Calu3 (cell line): ENCODE measurements around the gene CBFB. TPM values are rescaled to one million over a fixed set of nuclear protein-coding genes. Genes with fewer than 3 reads are reported as not detected.
"Not testable (repeated sequence)": the region's sequence is repeated elsewhere in the genome, so short reads cannot be mapped to it uniquely, and the experiment has no call there.

Experiments used
- BruUV-seq: library from RNA; stranded (reverse); fragments of 400-500 nt; replicated peaks from 2 replicates; lab custom pipeline; 2021; lab: Mats Ljungman, UMichigan
- CTCF ChIA-PET: fragments of 300-600 bp; sonication (Branson Sonifier 250); formaldehyde crosslinking; loops from one replicate; lab custom pipeline; 2022; ENCODE audit warnings: antibody characterized with exemption; lab: Charles Lee
- DNase-seq: peaks from one replicate; pipeline ENCODE4 v3.0.0; 2022
- H3K27ac Mint-ChIP-seq: one replicate; pipeline ENCODE4 v1.8.0; 2022; ENCODE audit warnings: mixed read lengths; ENCODE audit not compliant: unreplicated experiment
- H3K27me3 Mint-ChIP-seq: one replicate; pipeline ENCODE4 v1.8.0; 2022; ENCODE audit warnings: mixed read lengths; ENCODE audit not compliant: unreplicated experiment
- H3K36me3 Mint-ChIP-seq: one replicate; pipeline ENCODE4 v1.8.0; 2022; ENCODE audit warnings: mild to moderate bottlenecking, moderate library complexity, mixed read lengths; ENCODE audit not compliant: insufficient read depth, unreplicated experiment
- H3K4me1 Mint-ChIP-seq: one replicate; pipeline ENCODE4 v1.8.0; 2022; ENCODE audit warnings: mild to moderate bottlenecking, low read depth, mixed read lengths; ENCODE audit not compliant: unreplicated experiment
- H3K4me3 Mint-ChIP-seq: one replicate; pipeline ENCODE4 v1.8.0; 2022; ENCODE audit warnings: mild to moderate bottlenecking, low read depth, moderate library complexity, mixed read lengths; ENCODE audit not compliant: unreplicated experiment
- H3K9me3 Mint-ChIP-seq: one replicate; pipeline ENCODE4 v1.8.0; 2022; ENCODE audit warnings: low read depth, mixed read lengths; ENCODE audit not compliant: unreplicated experiment
- intact Hi-C: fragments of 100-400 bp; cut with micrococcal nuclease; formaldehyde crosslinking; loops from one replicate; pipeline ENCODE4 v1.10.0; 2022; ENCODE audit not compliant: unreplicated experiment
- total RNA-seq: library from RNA; stranded (reverse); gene quantifications from 2 replicates; pipeline ENCODE4 v1.2.3, GENCODE V29; 2022
- TF ChIP-seq, protein P1 (sequence below): fragments of 200-600 bp; IDR thresholded peaks from one replicate; pipeline ENCODE4 v1.8.0; 2022; ENCODE audit warnings: antibody characterized with exemption; ENCODE audit not compliant: unreplicated experiment

The CBFB gene
- total RNA-seq, 1 experiment from 2014 or later, result 116 TPM

DNA sequence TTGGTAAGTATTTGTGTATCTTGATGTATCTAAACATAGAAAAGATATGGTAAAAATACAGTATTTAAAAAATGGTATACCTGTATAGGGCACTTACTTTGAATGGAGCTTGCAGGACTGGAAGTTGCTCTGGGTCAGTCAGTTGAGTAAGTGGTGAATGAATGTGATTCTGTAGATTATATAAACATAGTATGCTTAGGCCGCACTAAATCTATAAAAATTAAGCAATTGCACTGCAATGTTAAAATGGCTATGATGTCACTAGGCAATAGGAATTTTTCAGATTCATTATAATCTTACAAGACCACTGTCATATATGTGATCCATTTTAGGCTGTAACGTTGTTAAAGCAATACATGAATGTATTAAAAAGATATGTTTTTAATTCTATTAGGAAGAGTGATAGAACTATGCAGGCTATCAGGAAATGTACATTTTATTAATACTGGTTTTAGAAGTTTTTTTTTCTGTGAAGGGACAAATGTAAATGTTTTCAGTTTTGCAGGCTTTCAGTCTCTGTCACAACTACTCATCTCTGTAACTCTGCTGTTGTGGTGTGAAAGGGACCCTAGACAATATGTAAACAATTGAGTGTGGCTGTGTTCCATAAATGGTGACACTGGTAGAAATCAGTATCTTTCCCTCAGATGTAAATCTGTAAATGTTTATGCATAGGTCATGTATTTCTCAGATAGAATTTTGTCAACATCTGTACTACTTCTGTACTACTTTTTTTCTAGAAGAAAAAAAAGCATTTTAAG is 10.5 kb downstream of the CBFB start:
- peaks cover 31% of the 10 kb centered on the region for H3K4me1 Mint-ChIP-seq
- BruUV-seq, result no TSS peak
- no peak for DNase-seq
- no peak overlapping the region for H3K4me3 Mint-ChIP-seq
- intact Hi-C loops, result no loop called here
- CTCF ChIA-PET, result no interaction called here
- H3K27me3 Mint-ChIP-seq, result no peaks in the 10 kb centered on the region
- no peak overlapping the region for H3K27ac Mint-ChIP-seq
- no peaks in the 10 kb centered on the region for H3K9me3 Mint-ChIP-seq
- H3K36me3 Mint-ChIP-seq, result peaks cover 37% of the 10 kb centered on the region
- TF ChIP-seq, protein P1, sequence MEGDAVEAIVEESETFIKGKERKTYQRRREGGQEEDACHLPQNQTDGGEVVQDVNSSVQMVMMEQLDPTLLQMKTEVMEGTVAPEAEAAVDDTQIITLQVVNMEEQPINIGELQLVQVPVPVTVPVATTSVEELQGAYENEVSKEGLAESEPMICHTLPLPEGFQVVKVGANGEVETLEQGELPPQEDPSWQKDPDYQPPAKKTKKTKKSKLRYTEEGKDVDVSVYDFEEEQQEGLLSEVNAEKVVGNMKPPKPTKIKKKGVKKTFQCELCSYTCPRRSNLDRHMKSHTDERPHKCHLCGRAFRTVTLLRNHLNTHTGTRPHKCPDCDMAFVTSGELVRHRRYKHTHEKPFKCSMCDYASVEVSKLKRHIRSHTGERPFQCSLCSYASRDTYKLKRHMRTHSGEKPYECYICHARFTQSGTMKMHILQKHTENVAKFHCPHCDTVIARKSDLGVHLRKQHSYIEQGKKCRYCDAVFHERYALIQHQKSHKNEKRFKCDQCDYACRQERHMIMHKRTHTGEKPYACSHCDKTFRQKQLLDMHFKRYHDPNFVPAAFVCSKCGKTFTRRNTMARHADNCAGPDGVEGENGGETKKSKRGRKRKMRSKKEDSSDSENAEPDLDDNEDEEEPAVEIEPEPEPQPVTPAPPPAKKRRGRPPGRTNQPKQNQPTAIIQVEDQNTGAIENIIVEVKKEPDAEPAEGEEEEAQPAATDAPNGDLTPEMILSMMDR, result no peak

GRCh38 chr16:67040166-67040565 is 11.2 kb downstream of the CBFB start:
- Mint-ChIP-seq H3K27me3 (no peaks in the 10 kb centered on the region), H3K4me1 (peaks cover 24% of the 10 kb centered on the region), H3K27ac (no peak overlapping the region), H3K9me3 (no peaks in the 10 kb centered on the region), H3K4me3 (no peak overlapping the region), H3K36me3 (peaks cover 30% of the 10 kb centered on the region)
- CTCF ChIA-PET, result no interaction called here
- TF ChIP-seq, protein P1, result no peak
- intact Hi-C loops, result no loop called here
- DNase-seq, result no peak
- no TSS peak for BruUV-seq

DNA sequence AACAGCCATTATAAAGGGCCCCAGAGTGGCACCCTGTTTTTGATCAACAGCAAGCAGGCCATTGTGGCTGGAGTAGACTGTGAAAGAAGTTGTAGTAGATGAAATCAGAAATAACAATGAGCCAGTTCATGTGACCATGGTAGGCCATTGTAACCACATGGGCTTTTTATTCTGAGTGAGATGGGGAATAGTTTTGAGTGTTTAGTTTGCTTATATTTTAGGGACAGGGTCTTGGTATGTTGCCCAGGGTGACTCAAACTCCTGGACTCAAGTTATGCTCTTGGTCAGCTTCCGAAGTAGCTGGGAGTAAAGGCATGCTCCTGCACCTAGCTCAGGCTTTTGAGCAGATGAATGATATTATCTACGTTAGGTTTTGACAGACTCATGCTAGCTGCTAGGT is 12.0 kb downstream of the CBFB start:
- Mint-ChIP-seq H3K27me3 (no peaks in the 10 kb centered on the region), H3K4me3 (no peak overlapping the region), H3K9me3 (no peaks in the 10 kb centered on the region), H3K4me1 (peaks cover 16% of the 10 kb centered on the region), H3K36me3 (peaks cover 27% of the 10 kb centered on the region), H3K27ac (peak overlapping the region; percentile 28)
- CTCF ChIA-PET, result interaction anchor here (0.7 kb wide), 1 partner anchor 10 kb away, joined by 7 read pairs; no protein-coding TSS in a partner anchor
- DNase-seq, result no peak
- intact Hi-C loops, result no loop called here
- BruUV-seq, result no TSS peak
- TF ChIP-seq, protein P1, result no peak

DNA sequence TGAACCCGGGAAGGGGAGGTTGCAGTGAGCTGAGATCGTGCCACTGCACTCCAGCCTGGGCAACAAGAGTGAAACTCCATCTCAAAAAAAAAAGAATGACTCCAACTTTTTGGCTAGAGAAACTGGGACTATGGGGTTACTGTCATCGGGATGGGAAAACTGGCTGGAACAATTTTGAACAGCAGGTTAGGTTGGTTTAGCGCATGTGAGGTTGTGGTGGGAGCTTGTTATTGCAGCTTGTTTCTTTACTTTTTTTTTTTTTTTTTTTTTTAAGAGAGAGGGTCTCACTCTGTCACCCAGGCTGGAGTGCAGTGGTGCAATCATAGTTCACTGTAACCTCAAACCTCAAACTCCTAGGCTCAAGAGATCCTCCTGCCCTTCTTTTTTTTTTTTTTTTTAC is 12.6 kb downstream of the CBFB start:
- CTCF ChIA-PET, result interaction anchor here (0.6 to 0.7 kb wide), 4 partner anchors 10 to 385 kb away, joined by 3 to 7 read pairs (median 4); partner anchors contain the start of gene NOL3
- intact Hi-C loops, result not testable (repeated sequence)

DNA sequence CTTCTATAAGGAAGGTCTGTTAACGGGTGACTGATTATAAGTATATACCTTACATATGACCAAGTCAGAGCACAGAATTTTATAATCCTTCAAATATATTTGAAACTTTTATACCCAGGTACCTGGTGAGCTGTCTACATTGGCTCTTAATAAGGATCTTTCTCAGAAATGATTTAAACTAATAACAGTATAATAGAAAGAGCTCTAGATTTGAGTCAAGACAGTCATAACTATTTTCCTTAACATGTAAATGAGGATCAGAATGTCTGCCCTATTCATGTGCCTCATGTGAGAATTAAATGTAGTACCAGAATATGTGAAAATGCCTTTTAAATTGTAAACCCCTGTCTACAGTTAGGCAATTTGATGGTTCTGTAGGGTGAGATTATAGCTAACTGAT is 14.5 kb downstream of the CBFB start:
- Mint-ChIP-seq H3K4me3 (no peak overlapping the region), H3K27me3 (no peaks in the 10 kb centered on the region), H3K9me3 (no peaks in the 10 kb centered on the region), H3K36me3 (peaks cover 34% of the 10 kb centered on the region), H3K4me1 (peaks cover 12% of the 10 kb centered on the region), H3K27ac (no peak overlapping the region)
- no peak for DNase-seq
- TF ChIP-seq, protein P1, result no peak
- CTCF ChIA-PET, result interaction anchor here (1.5 kb wide), 1 partner anchor 30 kb away, joined by 5 read pairs; no protein-coding TSS in a partner anchor
- intact Hi-C loops, result no loop called here
- BruUV-seq, result no TSS peak

More for the DNA sequence above, 12.6 kb downstream of the CBFB start:
- Mint-ChIP-seq H3K4me1 (peaks cover 12% of the 10 kb centered on the region), H3K36me3 (peaks cover 29% of the 10 kb centered on the region)
- H3K27me3 Mint-ChIP-seq, DNase-seq, BruUV-seq, H3K27ac Mint-ChIP-seq, H3K4me3 Mint-ChIP-seq, H3K9me3 Mint-ChIP-seq: not testable (repeated sequence)
